SK-N-SH (cell line): ENCODE data around the gene HIVEP2. TPM values are rescaled to one million over a fixed set of nuclear protein-coding genes. Genes with fewer than 3 reads are reported as not detected.

Experiments
- CTCF ChIA-PET: fragments of 300-600, 350-600 bp; formaldehyde crosslinking; extraction: SDS; loops from one replicate; lab custom pipeline; 2021; lab: Yijun Ruan, JAX
- POLR2A ChIA-PET: fragments of 350-600 bp; sonication (Branson Sonifier 250); formaldehyde crosslinking; extraction: SDS; loops from one replicate; lab custom pipeline; 2020; ENCODE audit warnings: antibody characterized with exemption, inconsistent platforms; lab: Yijun Ruan, JAX
- DNase-seq: peaks from one replicate; pipeline ENCODE4 v3.0.0; 2012
- H2AFZ ChIP-seq: fragments of 200-600 bp; sonication (generic); 2 replicates; pipeline ENCODE4 v1.8.1; 2016; ENCODE audit warnings: antibody characterized with exemption, mild to moderate bottlenecking, low read depth
- H3F3A ChIP-seq: fragments of 200-600 bp; sonication (generic); replicated peaks from 2 replicates; pipeline ENCODE3; 2016; ENCODE audit warnings: antibody characterized with exemption, mild to moderate bottlenecking; ENCODE audit not compliant: insufficient read depth
- H3K27ac ChIP-seq, 2 experiments: fragments of 200-500 bp in 1 of 2; fragments of 200-600 bp in 1 of 2; sonication (Bioruptor generic) in 1 of 2; sonication (generic), shearing (Covaris generic) in 1 of 2; 2 replicates each; pipeline versions ENCODE4 v1.5.1 to v1.6.1; 2014 to 2016; ENCODE audit warnings: low read depth in 2 of 2, inconsistent platforms in 1 of 2, low read length in 1 of 2, mild to moderate bottlenecking in 1 of 2, mixed read lengths in 1 of 2
- H3K27me3 ChIP-seq: fragments of 200-600 bp; sonication (generic), shearing (Covaris generic); 2 replicates; pipeline ENCODE4 v1.6.1; 2016; ENCODE audit warnings: mixed run types; ENCODE audit not compliant: insufficient read depth
- H3K36me3 ChIP-seq, 2 experiments: fragments of 200-500 bp in 1 of 2; fragments of 200-600 bp in 1 of 2; sonication (Bioruptor generic) in 1 of 2; sonication (generic) in 1 of 2; replicated peaks in 1 of 2; 2 replicates each; pipeline versions ENCODE3 to v1.5.1; 2014 to 2016; ENCODE audit warnings: low read length in 1 of 2, mild to moderate bottlenecking in 1 of 2; ENCODE audit not compliant: insufficient read depth in 2 of 2, control insufficient read depth in 1 of 2
- H3K4me1 ChIP-seq, 2 experiments: fragments of 200-500 bp in 1 of 2; fragments of 200-600 bp in 1 of 2; sonication (Bioruptor generic) in 1 of 2; sonication (generic), shearing (Covaris generic) in 1 of 2; 2 replicates each; pipeline versions ENCODE4 v1.5.1 to v1.6.1; 2014 to 2016; ENCODE audit warnings: low read depth in 1 of 2, low read length in 1 of 2, mixed run types in 1 of 2; ENCODE audit not compliant: insufficient read depth in 2 of 2, control insufficient read depth in 1 of 2
- H3K4me2 ChIP-seq: fragments of 200-600 bp; sonication (generic), shearing (Covaris generic); 2 replicates; pipeline ENCODE4 v1.6.1; 2017; ENCODE audit warnings: mixed run types
- H3K4me3 ChIP-seq, 2 experiments: fragments of 200-500 bp in 1 of 2; fragments of 200-600 bp in 1 of 2; sonication (Bioruptor generic) in 1 of 2; sonication (generic), shearing (Covaris generic) in 1 of 2; 2 replicates each; pipeline versions ENCODE4 v1.5.1 to v1.8.1; 2014 to 2016; ENCODE audit warnings: low read depth in 2 of 2, inconsistent platforms in 1 of 2, low read length in 1 of 2, mild to moderate bottlenecking in 1 of 2, mixed read lengths in 1 of 2, moderate library complexity in 1 of 2
- H3K79me2 ChIP-seq: fragments of 200-600 bp; sonication (generic); 2 replicates; pipeline ENCODE4 v1.8.1; 2017; ENCODE audit warnings: mild to moderate bottlenecking; ENCODE audit not compliant: insufficient read depth
- H3K9ac ChIP-seq: fragments of 200-600 bp; sonication (generic); 2 replicates; pipeline ENCODE4 v1.6.1; 2017; ENCODE audit warnings: mixed run types
- H3K9me2 ChIP-seq: fragments of 200-600 bp; sonication (generic); 2 replicates; pipeline ENCODE4 v1.6.1; 2017; ENCODE audit warnings: mixed run types
- H3K9me3 ChIP-seq: fragments of 200-600 bp; sonication (generic); 2 replicates; pipeline ENCODE4 v1.6.1; 2017; ENCODE audit warnings: mixed run types, mild to moderate bottlenecking, moderate library complexity
- H4K20me1 ChIP-seq: fragments of 200-600 bp; sonication (generic); 2 replicates; pipeline ENCODE4 v1.6.1; 2017; ENCODE audit warnings: mild to moderate bottlenecking, mixed run types; ENCODE audit not compliant: insufficient read depth
- CHD2 ChIP-seq: fragments of 150-350 bp; IDR thresholded peaks from 2 replicates; pipeline ENCODE4 v1.6.1; 2018; ENCODE audit warnings: low read length; ENCODE audit not compliant: partially characterized antibody
- CTCF ChIP-seq: fragments of 200-600 bp; sonication (generic); IDR thresholded peaks from 2 replicates; pipeline ENCODE4 v1.6.1; 2017; ENCODE audit warnings: antibody characterized with exemption, mild to moderate bottlenecking, moderate library complexity
- EP300 ChIP-seq, 2 experiments: IDR thresholded peaks; 2 replicates each; pipeline versions ENCODE4 v1.4.0 to v1.6.1; 2012; ENCODE audit warnings: borderline replicate concordance in 1 of 2, low read depth in 1 of 2, low read length in 1 of 2
- EZH2phosphoT487 ChIP-seq: fragments of 200-600 bp; sonication (generic); IDR thresholded peaks from 2 replicates; pipeline ENCODE4 v1.6.1; 2017; ENCODE audit warnings: low read depth, mixed run types, mild to moderate bottlenecking, antibody characterized with exemption, moderate library complexity, borderline replicate concordance
- FOSL2 ChIP-seq: IDR thresholded peaks from 2 replicates; pipeline ENCODE4 v1.4.0; 2012; ENCODE audit warnings: low read depth, mild to moderate bottlenecking, moderate library complexity, borderline replicate concordance
- FOXM1 ChIP-seq: IDR thresholded peaks from 2 replicates; pipeline ENCODE4 v1.4.0; 2012; ENCODE audit warnings: low read depth, mild to moderate bottlenecking
- GABPA ChIP-seq: IDR thresholded peaks from 2 replicates; pipeline ENCODE4 v1.4.0; 2012; ENCODE audit warnings: low read depth, mild to moderate bottlenecking
- GATA2 ChIP-seq: sonication (generic); formaldehyde crosslinking; IDR thresholded peaks from 2 replicates; pipeline ENCODE4 v1.5.0; 2020; ENCODE audit warnings: mild to moderate bottlenecking, missing genetic modification reagents
- MAX ChIP-seq: IDR thresholded peaks from 2 replicates; pipeline ENCODE4 v1.4.0; 2012; ENCODE audit warnings: low read depth
- MXI1 ChIP-seq: IDR thresholded peaks from 2 replicates; pipeline ENCODE4 v1.6.1; 2012; ENCODE audit warnings: mild to moderate bottlenecking, low read depth, low read length, improper control_type of control experiment
- NFIC ChIP-seq: IDR thresholded peaks from 2 replicates; pipeline ENCODE4 v1.4.0; 2012; ENCODE audit warnings: borderline replicate concordance
- POLR2AphosphoS5 ChIP-seq: IDR thresholded peaks from 2 replicates; pipeline ENCODE4 v1.6.1; 2012; ENCODE audit warnings: low read depth, low read length
- RFX5 ChIP-seq: IDR thresholded peaks from 2 replicates; pipeline ENCODE4 v1.6.1; 2012; ENCODE audit warnings: mild to moderate bottlenecking, improper control_type of control experiment, low read length
- RXRA ChIP-seq: IDR thresholded peaks from 2 replicates; pipeline ENCODE4 v1.4.0; 2012; ENCODE audit warnings: low read depth, mild to moderate bottlenecking, borderline replicate concordance
- SMC3 ChIP-seq: IDR thresholded peaks from 2 replicates; pipeline ENCODE4 v1.6.1; 2012; ENCODE audit warnings: low read depth, low read length, improper control_type of control experiment
- USF1 ChIP-seq: IDR thresholded peaks from 2 replicates; pipeline ENCODE4 v1.4.0; 2012; ENCODE audit warnings: low read depth, borderline replicate concordance
- ZBTB33 ChIP-seq: IDR thresholded peaks from 2 replicates; pipeline ENCODE4 v1.4.0; 2012; ENCODE audit warnings: low read depth, borderline replicate concordance
- WGBS: methylation state at CpG from one replicate; pipeline ENCODE4 v1.1.6; 2017; ENCODE audit warnings: low lambda C conversion rate; 5-methylcytosine and 5-hydroxymethylcytosine counted together
- polyA plus RNA-seq, 3 experiments: library from polyadenylated mRNA; depleted of rRNA; stranded (reverse); fragments of >200 nt; gene quantifications; 2 replicates each; pipeline ENCODE4 v1.2.3, GENCODE V29; 2012

Gene HIVEP2
- polyA plus RNA-seq, 1 of the 3 experiments (the other 2 are of a cell fraction) = 2.5 TPM

- POLR2A ChIA-PET = no interaction called here
- Histone ChIP-seq H3K9ac (no peak overlapping the region), H4K20me1 (no peaks in the 10 kb centered on the region), H3K9me2 (no peaks in the 10 kb centered on the region), H3K27me3 (no peaks in the 10 kb centered on the region), H3K4me2 (no peak overlapping the region), H3K4me3 (no peak overlapping the region), H2AFZ (no peak overlapping the region), H3K79me2 (peaks cover 16% of the 10 kb centered on the region; the same call in 1 of the 2 replicates), H3F3A (peaks cover 3% of the 10 kb centered on the region), H3K4me1 (no peaks in the 10 kb centered on the region), H3K27ac (no peak overlapping the region), H3K36me3 (no peaks in the 10 kb centered on the region), H3K9me3 (no peaks in the 10 kb centered on the region)
- no peak for TF ChIP-seq USF1
- no peak for TF ChIP-seq RFX5
- TF ChIP-seq FOXM1 = no peak
- TF ChIP-seq MXI1 = no peak
- no peak for TF ChIP-seq FOSL2
- no peak for TF ChIP-seq CHD2
- TF ChIP-seq MAX = no peak
- TF ChIP-seq GATA2 (CRISPR knock-in tag) = no peak
- TF ChIP-seq ZBTB33 = no peak
- no peak for TF ChIP-seq NFIC
- 96% methylated on average over 6 of the region's 6 CpGs for WGBS
- CTCF ChIA-PET = no interaction called here
- no peak for DNase-seq
These were observed 133.9 kb downstream of the HIVEP2 start for GRCh38 chr6:142810952-142811514.

- H3F3A ChIP-seq = peaks cover 3% of the 10 kb centered on the region
- H3K9me2 ChIP-seq = no peaks in the 10 kb centered on the region
- H3K79me2 ChIP-seq = peaks cover 8% of the 10 kb centered on the region; the same call in 1 of the 2 replicates
- no peaks in the 10 kb centered on the region for H4K20me1 ChIP-seq
- TF ChIP-seq FOSL2 (no peak), SMC3 (no peak), CTCF (no peak), EP300 (IDR thresholded peaks at IDR 0.05; ENCODE audit: borderline replicate concordance in 1 of 2, low read depth in 1 of 2, low read length in 1 of 2) (no peak), POLR2AphosphoS5 (no peak), RXRA (no peak), USF1 (no peak), GABPA (no peak), EZH2phosphoT487 (no peak)
- H3K4me1 ChIP-seq = no peaks in the 10 kb centered on the region
- H3K9ac ChIP-seq = no peak overlapping the region
- H3K36me3 ChIP-seq = no peaks in the 10 kb centered on the region
- no peak overlapping the region for H2AFZ ChIP-seq
- H3K9me3 ChIP-seq = no peaks in the 10 kb centered on the region
- ChIA-PET POLR2A (no interaction called here), CTCF (interaction anchor here (1.0 kb wide), 1 partner anchor 458 kb away, joined by 3 read pairs; no protein-coding TSS in a partner anchor)
- no peak overlapping the region for H3K4me2 ChIP-seq
- no peak overlapping the region for H3K4me3 ChIP-seq
- H3K27me3 ChIP-seq = no peaks in the 10 kb centered on the region
- no peak for DNase-seq
- 93% methylated on average over 2 of the region's 2 CpGs for WGBS
- H3K27ac ChIP-seq = no peak overlapping the region
These were observed 135.0 kb downstream of the HIVEP2 start for GRCh38 chr6:142809947-142810346.
